Activated effector memory CD4-positive, alpha-beta T cell treated with anti-CD3 and anti-CD28 coated beads, Interleukin-2, amount 50 U/mL, for 16 hours (primary cell): Measurements from ENCODE around the gene GAS2.

ENCODE experiments used
- DNase-seq: peaks from one replicate; pipeline ENCODE4 v3.0.0-alpha.2; 2020

Gene GAS2

DNA sequence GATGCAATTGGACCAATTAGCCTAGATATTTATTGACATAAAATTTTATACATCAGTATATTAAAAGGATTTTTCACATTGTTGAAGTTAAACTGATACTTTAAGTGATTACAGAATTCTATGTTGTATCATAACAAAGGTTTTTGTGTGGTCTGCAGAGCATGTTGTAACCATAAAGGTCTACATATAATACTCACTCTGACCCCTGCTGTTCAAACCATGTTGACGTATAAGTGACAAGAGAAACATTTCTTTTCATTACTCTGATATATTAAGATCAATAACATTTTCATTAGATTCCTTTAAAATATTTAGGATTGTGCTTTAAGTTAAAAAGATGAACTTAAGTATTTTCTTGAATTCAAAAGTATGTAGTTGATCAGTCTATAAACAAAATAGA, 63.9 kb downstream of the GAS2 start:
- no peak for DNase-seq

- DNase-seq, result no peak
These were observed 66.2 kb downstream of the GAS2 start for GRCh38 chr11:22732588-22732987.

GRCh38 chr11:22733475-22734248, 67.3 kb downstream of the GAS2 start:
- DNase-seq, result no peak

DNA sequence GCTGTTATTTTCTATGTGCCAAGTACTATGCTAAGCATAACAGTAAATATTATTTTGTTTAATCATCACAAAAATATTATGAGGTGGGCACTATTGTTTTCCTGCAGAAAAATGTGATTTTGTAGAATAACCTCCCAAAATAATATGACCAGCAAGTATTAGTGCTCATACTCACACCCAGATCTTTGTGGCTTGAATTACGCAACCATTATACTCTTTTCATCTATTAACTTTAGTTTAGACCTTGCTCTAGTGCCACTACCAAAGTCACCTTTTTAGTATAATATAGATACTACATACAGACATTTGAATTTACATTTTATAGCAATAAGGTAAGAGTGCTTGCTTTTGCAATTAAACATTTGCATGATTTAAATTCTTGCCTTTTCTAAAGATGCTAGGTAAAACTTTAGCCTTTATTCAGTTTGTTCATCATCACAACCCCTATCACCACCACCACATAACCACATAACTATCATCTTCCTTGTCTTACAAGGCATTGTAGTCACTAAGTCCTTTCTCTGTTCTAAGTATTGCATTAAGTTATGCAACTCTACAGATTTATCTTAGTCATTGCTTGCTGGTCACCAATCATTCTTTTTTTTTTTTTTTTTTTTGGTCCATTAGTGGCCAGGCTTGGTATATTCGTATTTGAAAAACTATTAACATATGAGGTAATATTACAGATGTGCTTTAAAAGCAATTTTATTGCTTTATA, 68.4 kb downstream of the GAS2 start:
- no peak for DNase-seq

DNA sequence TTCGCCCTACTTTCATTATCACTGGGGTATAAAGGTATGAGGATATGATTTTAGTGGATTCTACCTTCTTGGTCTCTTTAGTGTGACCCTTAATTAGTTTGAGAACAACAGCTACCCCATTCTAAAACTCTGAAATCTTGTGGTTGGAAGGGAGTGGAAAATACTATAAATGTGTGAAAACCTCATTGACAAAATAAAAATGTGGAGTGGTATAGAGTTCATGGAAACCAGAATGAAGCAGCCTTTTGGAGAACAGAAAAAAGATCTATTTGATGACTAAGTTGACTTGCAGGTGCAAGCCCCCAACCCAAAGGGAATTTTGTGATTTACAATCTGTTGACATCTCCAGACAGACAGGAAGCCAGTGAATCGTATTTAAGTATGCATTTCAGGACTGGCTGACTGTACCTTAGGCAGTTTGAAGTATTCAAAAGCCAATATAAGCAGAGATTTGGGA, 75.8 kb downstream of the GAS2 start:
- DNase-seq, result no peak

GRCh38 chr11:22749536-22749935, 83.1 kb downstream of the GAS2 start:
- DNase-seq, result no peak

DNA sequence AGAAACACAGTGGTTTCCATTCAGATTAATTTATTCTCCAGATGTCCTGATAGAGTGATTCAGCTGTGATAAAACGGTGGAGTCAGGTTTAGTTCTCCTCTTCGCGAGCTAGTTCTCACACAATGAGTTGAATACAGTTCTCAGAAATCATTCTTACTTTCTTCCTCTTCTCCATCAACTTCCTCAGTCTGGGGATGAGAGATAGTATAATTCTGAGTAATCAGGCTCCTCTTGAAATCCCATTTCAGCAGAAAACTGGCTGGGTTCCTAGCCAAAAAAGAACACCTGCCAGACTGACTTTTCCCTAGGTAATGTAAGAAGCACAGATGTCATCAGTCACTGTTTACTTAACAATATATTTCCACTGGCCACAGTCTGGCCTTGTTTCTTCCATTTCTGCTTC, 86.5 kb downstream of the GAS2 start:
- DNase-seq, result no peak

GRCh38 chr11:22753416-22753815, 87.0 kb downstream of the GAS2 start:
- no peak for DNase-seq

GRCh38 chr11:22761066-22761465, 94.7 kb downstream of the GAS2 start:
- DNase-seq, result no peak

- no peak for DNase-seq
These were observed 96.8 kb downstream of the GAS2 start for GRCh38 chr11:22763166-22763565.

DNA sequence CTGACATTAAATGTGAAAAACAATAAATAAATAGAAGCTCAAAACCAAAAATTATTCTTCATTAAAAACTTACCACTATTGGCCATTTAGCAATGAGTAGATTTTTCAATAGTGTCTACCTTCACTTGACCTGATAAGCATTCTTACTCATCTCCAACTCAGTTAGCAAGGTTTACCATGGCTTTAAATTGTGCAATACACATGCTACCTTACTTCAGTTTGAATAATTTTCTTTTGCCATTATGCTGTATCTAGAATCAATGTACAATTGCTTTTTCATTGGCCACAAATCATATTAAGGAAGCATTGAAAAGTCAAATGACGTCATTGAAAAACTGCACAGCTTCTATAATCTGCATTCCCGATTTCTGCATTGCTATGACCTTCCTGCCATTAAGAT, 98.3 kb downstream of the GAS2 start:
- no peak for DNase-seq

DNA sequence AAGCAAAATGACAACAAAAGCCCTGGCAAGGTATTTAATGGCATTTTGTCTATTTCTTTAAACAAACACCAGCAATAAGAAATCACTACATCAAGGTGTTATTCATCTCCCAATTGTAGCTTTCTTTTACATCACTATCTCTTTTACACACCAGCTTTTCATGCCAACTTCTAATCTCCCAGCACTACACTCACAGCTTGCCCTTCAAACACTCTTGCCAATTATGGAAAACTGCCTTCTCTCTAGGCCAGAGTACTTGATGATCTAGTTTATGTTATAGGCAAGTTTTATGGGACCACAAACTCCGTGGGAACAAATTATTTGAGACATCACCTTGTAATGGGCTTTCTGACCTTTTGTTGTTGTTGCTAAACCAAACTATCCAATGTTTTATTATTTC, 101.9 kb downstream of the GAS2 start:
- DNase-seq, result no peak

- no peak for DNase-seq
These were observed 102.7 kb downstream of the GAS2 start for GRCh38 chr11:22769081-22769480.

GRCh38 chr11:22774716-22775115, 108.3 kb downstream of the GAS2 start:
- DNase-seq, result no peak

- DNase-seq, result no peak
These were observed 108.8 kb downstream of the GAS2 start for GRCh38 chr11:22775248-22775647.

DNA sequence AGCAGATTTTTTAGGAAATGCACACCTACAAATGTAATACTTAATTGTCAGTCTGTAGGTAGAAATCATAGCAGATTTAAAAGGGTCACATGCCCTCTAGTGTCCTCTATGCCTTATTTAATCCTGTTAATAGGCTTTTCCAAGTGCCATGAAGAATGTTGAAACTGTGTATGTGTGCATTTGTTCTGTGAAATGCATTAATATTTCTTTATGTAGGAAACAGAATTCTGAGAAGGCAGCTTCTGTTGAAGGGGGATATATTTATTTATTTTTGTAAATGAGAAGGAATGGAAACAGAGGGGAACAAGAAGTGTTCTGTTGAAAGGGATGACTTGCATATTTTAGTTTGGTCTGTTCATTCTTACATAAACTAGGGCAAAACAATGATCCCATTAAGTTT, 112.2 kb downstream of the GAS2 start:
- no peak for DNase-seq

GRCh38 chr11:22779850-22780249, 113.4 kb downstream of the GAS2 start:
- DNase-seq, result no peak

DNA sequence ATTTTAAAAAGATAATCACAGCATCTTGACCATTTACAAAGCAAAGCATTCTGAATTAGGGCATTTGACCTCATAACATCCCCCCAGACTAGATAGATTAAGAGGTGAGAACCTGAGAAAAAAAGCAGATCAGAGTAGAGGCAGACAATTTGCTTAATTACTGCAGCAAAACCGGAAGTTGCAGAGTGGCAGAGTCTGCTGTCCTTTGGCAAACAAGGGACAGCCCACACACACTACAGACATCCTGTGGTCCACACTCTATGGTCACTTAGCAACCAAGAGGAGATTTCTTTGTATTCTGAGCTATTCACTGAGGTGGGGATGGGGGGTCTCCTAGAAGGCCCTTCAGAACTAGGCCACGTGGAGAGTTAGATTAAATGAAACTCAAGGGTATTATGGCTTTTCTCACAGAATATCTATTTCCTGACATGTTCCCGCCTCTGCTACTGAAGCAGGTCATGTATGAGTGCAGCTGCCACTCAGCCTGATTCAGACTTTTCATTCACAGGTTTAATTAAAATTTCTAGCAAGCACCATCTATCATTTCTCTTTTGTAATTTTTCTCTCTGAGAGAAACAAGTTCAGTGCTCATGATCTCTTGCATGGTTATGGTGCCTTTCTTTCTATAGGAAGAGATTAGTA, 114.7 kb downstream of the GAS2 start:
- DNase-seq, result no peak

GRCh38 chr11:22785251-22785650, 118.8 kb downstream of the GAS2 start:
- no peak for DNase-seq

DNA sequence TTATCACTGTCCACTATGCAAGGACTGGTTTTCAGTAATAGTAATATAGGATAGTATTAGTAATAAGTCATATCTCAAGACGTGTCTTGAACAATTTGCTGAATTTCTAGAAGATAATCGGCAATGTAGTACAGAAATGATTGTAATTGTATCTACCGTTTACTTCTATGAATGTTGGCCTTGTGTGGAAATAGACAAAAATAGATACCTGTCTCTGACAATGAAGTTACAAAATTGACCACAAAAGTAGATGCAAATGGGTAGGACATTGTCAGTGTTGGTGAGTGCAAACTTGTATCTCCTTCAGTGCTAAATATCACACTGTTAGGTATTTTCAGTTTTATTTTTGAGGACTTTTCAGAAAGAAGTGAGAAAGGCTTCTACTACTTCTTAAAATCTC, 120.1 kb downstream of the GAS2 start:
- no peak for DNase-seq

DNA sequence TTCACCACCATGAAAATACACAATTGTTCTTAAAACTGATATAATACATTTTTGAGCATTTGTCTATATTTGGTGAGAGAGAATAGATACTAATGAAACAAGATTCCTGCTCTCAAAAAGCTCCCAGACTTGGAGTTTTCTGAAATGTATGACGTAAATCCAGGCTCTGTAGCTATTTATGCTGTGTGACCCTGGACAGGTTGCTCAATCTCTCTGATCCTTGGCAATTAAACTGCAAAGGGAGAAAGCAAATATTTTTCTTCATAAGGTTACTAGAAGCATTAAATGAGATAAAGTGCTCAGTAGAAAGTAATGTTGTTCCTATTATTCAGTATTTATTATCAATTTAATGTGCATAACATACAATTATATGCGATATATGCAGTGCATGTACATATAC, 120.6 kb downstream of the GAS2 start:
- no peak for DNase-seq

- DNase-seq, result no peak
These were observed 121.2 kb downstream of the GAS2 start for GRCh38 chr11:22787551-22788162.

DNA sequence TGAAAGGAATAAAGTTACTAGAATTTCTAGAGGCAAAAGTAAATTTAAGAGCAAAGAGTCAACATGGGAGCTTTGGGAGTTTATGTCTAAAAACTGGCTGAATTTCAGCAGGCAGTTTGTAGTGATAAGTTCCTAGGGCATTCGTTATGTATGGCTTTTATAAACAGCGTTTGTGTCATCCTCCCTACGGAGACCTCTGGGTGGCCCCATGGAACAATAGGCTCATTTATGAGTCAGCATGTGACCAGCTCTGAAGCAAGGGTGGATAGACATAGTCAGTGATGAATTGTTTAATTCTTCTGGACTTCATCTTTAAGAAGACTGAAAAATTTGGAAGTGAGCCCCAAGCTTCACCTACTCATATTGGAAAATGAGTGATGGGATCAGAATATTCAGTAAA, 126.1 kb downstream of the GAS2 start:
- DNase-seq, result no peak

DNA sequence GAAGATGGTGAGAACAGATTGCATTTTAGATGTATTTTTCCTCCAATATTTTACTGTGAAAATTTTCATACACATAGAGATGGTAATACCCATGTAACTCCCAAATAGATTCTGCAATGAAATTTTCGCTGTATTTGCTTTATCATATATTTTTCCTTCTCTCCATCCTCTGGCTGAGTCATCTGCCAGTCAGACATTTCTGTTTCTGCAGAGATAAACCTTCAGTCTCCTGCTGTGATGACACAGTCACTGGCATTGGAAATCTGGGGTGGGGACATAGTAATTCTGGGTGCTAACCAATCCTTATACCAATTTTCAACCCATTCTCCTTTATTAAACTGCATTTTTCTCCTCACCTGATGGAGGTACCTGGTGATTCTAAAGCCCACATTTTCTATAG, 129.5 kb downstream of the GAS2 start:
- DNase-seq, result no peak
